8988T (cell line): Measurements from ENCODE around the gene SRD5A3.
A peak's percentile ranks its signal among the peaks of the same experiment; 100 is the strongest.

Source experiments
- DNase-seq: peaks from one replicate; pipeline ENCODE4 v3.0.0; 2011

Gene SRD5A3

GRCh38 chr4:55378617-55379467, 32.8 kb downstream of the SRD5A3 start:
- no peak for DNase-seq

- DNase-seq: no peak
Observed at GRCh38 chr4:55380576-55380975, 34.5 kb downstream of the SRD5A3 start.

GRCh38 chr4:55381502-55381901, 35.5 kb downstream of the SRD5A3 start:
- no peak for DNase-seq

- DNase-seq: no peak
Observed at GRCh38 chr4:55382488-55383003, 36.5 kb downstream of the SRD5A3 start.

GRCh38 chr4:55385201-55385649, 39.2 kb downstream of the SRD5A3 start:
- no peak for DNase-seq

GRCh38 chr4:55386073-55386472, 40.0 kb downstream of the SRD5A3 start:
- DNase-seq: no peak

- no peak for DNase-seq
Observed at GRCh38 chr4:55386840-55387239, 40.8 kb downstream of the SRD5A3 start.

- no peak for DNase-seq
Observed at GRCh38 chr4:55393461-55394320, 47.6 kb downstream of the SRD5A3 start.

GRCh38 chr4:55395218-55395528, 49.1 kb downstream of the SRD5A3 start:
- DNase-seq: no peak

GRCh38 chr4:55395529-55396307, 49.7 kb downstream of the SRD5A3 start, which contains the start of gene TMEM165:
Gene TMEM165 (plus strand): TSS chr4:55395957. CDS start chr4:55396190, 233 bp downstream.
- peak; percentile 63 for DNase-seq

- DNase-seq: no peak
Observed at GRCh38 chr4:55396308-55397125, 50.5 kb downstream of the SRD5A3 start.

GRCh38 chr4:55397126-55397436, 51.0 kb downstream of the SRD5A3 start:
- no peak for DNase-seq

GRCh38 chr4:55397520-55398321, 51.7 kb downstream of the SRD5A3 start:
- no peak for DNase-seq

GRCh38 chr4:55398461-55398860, 52.4 kb downstream of the SRD5A3 start:
- no peak for DNase-seq

GRCh38 chr4:55398966-55399365, 52.9 kb downstream of the SRD5A3 start:
- no peak for DNase-seq

GRCh38 chr4:55399581-55399980, 53.5 kb downstream of the SRD5A3 start:
- DNase-seq: no peak

- no peak for DNase-seq
Observed at GRCh38 chr4:55405073-55405472, 59.0 kb downstream of the SRD5A3 start.

- no peak for DNase-seq
Observed at GRCh38 chr4:55406545-55406944, 60.5 kb downstream of the SRD5A3 start.

- no peak for DNase-seq
Observed at GRCh38 chr4:55407119-55407518, 61.1 kb downstream of the SRD5A3 start.

- no peak for DNase-seq
Observed at GRCh38 chr4:55407764-55408163, 61.7 kb downstream of the SRD5A3 start.

- no peak for DNase-seq
Observed at GRCh38 chr4:55409468-55410171, 63.6 kb downstream of the SRD5A3 start.
